CD14-positive monocyte (primary cell): ENCODE measurements around the gene PARD6B. TPM values are rescaled to one million over a fixed set of nuclear protein-coding genes. Genes with fewer than 3 reads are reported as not detected.

Source experiments
- DNase-seq, 3 donors: peaks; one replicate each; pipeline ENCODE4 v3.0.0-alpha.2; 2011 to 2022
- H2AFZ ChIP-seq: 2 replicates; pipeline ENCODE4 v1.6.0; 2012; ENCODE audit warnings: mild to moderate bottlenecking, low read depth, low read length, inconsistent platforms; ENCODE audit not compliant: insufficient read depth, poor library complexity, severe bottlenecking
- H3K27ac ChIP-seq, 2 donors: 1 replicate in 1 of 2; 2 replicates in 1 of 2; pipeline ENCODE4 v1.5.1; 2012 to 2013; ENCODE audit warnings: low read length in 2 of 2, control low read depth in 1 of 2, inconsistent platforms in 1 of 2, low read depth in 1 of 2, mild to moderate bottlenecking in 1 of 2
- H3K27me3 ChIP-seq, 2 donors: one replicate each; pipeline versions ENCODE4 v1.6.0 to v1.6.1; 2011 to 2013; ENCODE audit warnings: low read length in 2 of 2; ENCODE audit not compliant: control insufficient read depth in 2 of 2, insufficient read depth in 2 of 2
- H3K36me3 ChIP-seq, 2 donors: replicated peaks in 1 of 2; 1 replicate in 1 of 2; 2 replicates in 1 of 2; pipeline versions ENCODE4 v1.5.1 to v1.6.1; 2012 to 2013; ENCODE audit warnings: low read length in 2 of 2, control low read depth in 1 of 2, inconsistent platforms in 1 of 2, mild to moderate bottlenecking in 1 of 2; ENCODE audit not compliant: insufficient read depth in 2 of 2, control insufficient read depth in 1 of 2
- H3K4me1 ChIP-seq, 2 donors: 1 replicate in 1 of 2; 2 replicates in 1 of 2; pipeline versions ENCODE4 v1.5.1 to v1.6.1; 2012 to 2013; ENCODE audit warnings: low read length in 2 of 2, control low read depth in 1 of 2, inconsistent platforms in 1 of 2, mild to moderate bottlenecking in 1 of 2, moderate library complexity in 1 of 2; ENCODE audit not compliant: insufficient read depth in 2 of 2, control insufficient read depth in 1 of 2
- H3K4me2 ChIP-seq: replicated peaks from 2 replicates; pipeline ENCODE3; 2012; ENCODE audit warnings: low read length, moderate library complexity, mild to moderate bottlenecking; ENCODE audit not compliant: poor library complexity, severe bottlenecking; ENCODE audit errors: extremely low read depth
- H3K4me3 ChIP-seq, 3 experiments: fragments of 200-600 bp in 1 of 3; sonication (generic) in 1 of 3; replicated peaks in 1 of 3; 1 replicate in 2 of 3; 2 replicates in 1 of 3; pipeline ENCODE4 v1.5.1; 2011 to 2013; ENCODE audit warnings: low read length in 3 of 3, mild to moderate bottlenecking in 3 of 3, control low read depth in 2 of 3, low read depth in 2 of 3, inconsistent platforms in 1 of 3, moderate library complexity in 1 of 3
- H3K79me2 ChIP-seq: 2 replicates; pipeline ENCODE4 v1.6.0; 2012; ENCODE audit warnings: mild to moderate bottlenecking, control low read depth, inconsistent platforms, low read length, moderate library complexity; ENCODE audit not compliant: insufficient read depth
- H3K9ac ChIP-seq: 2 replicates; pipeline ENCODE4 v1.6.0; 2017; ENCODE audit warnings: low read length, mild to moderate bottlenecking; ENCODE audit not compliant: insufficient read depth, poor library complexity, severe bottlenecking
- H3K9me3 ChIP-seq, 2 donors: replicated peaks in 1 of 2; 1 replicate in 1 of 2; 2 replicates in 1 of 2; pipeline versions ENCODE4 v1.5.1 to v1.6.1; 2012 to 2013; ENCODE audit warnings: low read length in 2 of 2, control low read depth in 1 of 2; ENCODE audit not compliant: control insufficient read depth in 1 of 2, insufficient read depth in 1 of 2
- H4K20me1 ChIP-seq: 2 replicates; pipeline ENCODE4 v1.6.0; 2012; ENCODE audit warnings: mild to moderate bottlenecking, low read length, control low read depth, moderate library complexity; ENCODE audit not compliant: insufficient read depth
- H3K27ac Mint-ChIP-seq, 7 donors: one replicate each; pipeline ENCODE4 v1.8.0; 2020; ENCODE audit warnings: mild to moderate bottlenecking in 7 of 7, mixed read lengths in 7 of 7, moderate library complexity in 6 of 7, inconsistent platforms in 2 of 7
- H3K27me3 Mint-ChIP-seq, 3 donors: one replicate each; pipeline ENCODE4 v1.8.0; 2021 to 2022; ENCODE audit warnings: low read depth in 3 of 3, mild to moderate bottlenecking in 3 of 3, mixed read lengths in 3 of 3, moderate library complexity in 3 of 3, inconsistent platforms in 1 of 3
- H3K36me3 Mint-ChIP-seq, 2 donors: one replicate each; pipeline ENCODE4 v1.8.0; 2020; ENCODE audit warnings: mixed read lengths in 2 of 2, inconsistent platforms in 1 of 2, mild to moderate bottlenecking in 1 of 2
- H3K4me1 Mint-ChIP-seq: one replicate; pipeline ENCODE4 v1.8.0; 2020; ENCODE audit warnings: mild to moderate bottlenecking, mixed read lengths
- H3K4me3 Mint-ChIP-seq, 2 donors: one replicate each; pipeline ENCODE4 v1.8.0; 2020; ENCODE audit warnings: mild to moderate bottlenecking in 2 of 2, mixed read lengths in 2 of 2, moderate library complexity in 1 of 2
- H3K9me3 Mint-ChIP-seq, 7 donors: one replicate each; pipeline ENCODE4 v1.8.0; 2020 to 2022; ENCODE audit warnings: mixed read lengths in 7 of 7, mild to moderate bottlenecking in 6 of 7, moderate library complexity in 6 of 7, inconsistent platforms in 2 of 7
- WGBS: methylation state at CpG from one replicate; pipeline ENCODE4 v1.1.5; 2013; ENCODE audit warnings: missing lambda C conversion rate; ENCODE audit not compliant: insufficient coverage; 5-methylcytosine and 5-hydroxymethylcytosine counted together
- intact Hi-C, 2 donors: fragments of 100-400 bp; cut with micrococcal nuclease; formaldehyde crosslinking; loops; one replicate each; pipeline versions ENCODE4 v1.15.0 to v1.15.1; 2023
- polyA plus RNA-seq, 3 donors: library from polyadenylated mRNA; depleted of rRNA in 1 of 3; unstranded in 2 of 3; stranded (reverse) in 1 of 3; fragments of 300-500 nt in 2 of 3; fragments of >200 nt in 1 of 3; fragmentation: Illumina TruSeq in 2 of 3; gene quantifications; 1 replicate in 2 of 3; 2 replicates in 1 of 3; pipeline ENCODE4 v1.2.3, GENCODE V29; 2012 to 2021
- TF ChIP-seq, protein P1 (sequence below): fragments of 200-600 bp; IDR thresholded peaks from one replicate; pipeline ENCODE4 v1.8.0; 2022; ENCODE audit warnings: antibody characterized with exemption, mild to moderate bottlenecking

Gene PARD6B
- polyA plus RNA-seq, 3 donors, result 0.04 to 0.13 (median 0.13) TPM

DNA sequence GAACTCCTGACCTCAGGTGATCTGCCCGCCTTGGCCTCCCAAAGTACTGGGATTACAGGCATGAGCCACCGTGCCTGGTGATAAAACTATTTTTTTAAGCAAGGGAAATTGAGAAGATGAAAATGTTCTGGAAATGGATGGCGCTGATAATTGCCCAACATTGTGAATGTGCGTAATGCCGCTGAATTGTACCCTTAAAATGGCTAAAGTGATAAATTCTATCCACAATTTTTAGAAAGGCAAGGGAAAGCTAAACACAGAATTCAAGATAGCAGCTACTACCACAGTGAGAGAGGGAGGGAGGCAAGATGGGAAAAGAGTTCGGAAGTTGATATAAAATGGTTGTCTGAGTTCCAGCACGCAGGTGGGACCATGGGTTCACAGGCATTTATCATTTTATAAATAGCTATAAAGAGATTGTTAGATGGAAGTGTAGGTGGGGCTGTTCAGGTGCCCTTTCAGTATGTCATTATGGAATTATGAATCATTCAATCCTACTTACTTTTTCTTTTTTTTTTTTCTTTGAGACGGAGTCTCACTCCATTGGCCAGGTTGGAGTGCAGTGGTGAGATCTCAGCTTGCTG, 48.3 kb upstream of the PARD6B start:
- peaks cover 5 to 9% (median 8%) of the 10 kb centered on the region in 3 donors for H3K27me3 Mint-ChIP-seq
- Histone ChIP-seq H3K27me3 (no peaks in the 10 kb centered on the region), H3K4me2 (no peak overlapping the region), H3K9ac (no peak overlapping the region), H2AFZ (no peak overlapping the region), H4K20me1 (no peaks in the 10 kb centered on the region), H3K27ac (no peak overlapping the region), H3K9me3 (no peaks in the 10 kb centered on the region), H3K36me3 (no peaks in the 10 kb centered on the region), H3K4me3 (no peak overlapping the region), H3K4me1 (no peaks in the 10 kb centered on the region), H3K79me2 (no peaks in the 10 kb centered on the region)
- peaks cover 0 to 6% (median 0%) of the 10 kb centered on the region in 7 donors for H3K9me3 Mint-ChIP-seq
- no peak for DNase-seq
- no CpG with 5 or more reads among the region's 8 CpGs for WGBS
- H3K4me1 Mint-ChIP-seq, result no peaks in the 10 kb centered on the region
- no peak overlapping the region for H3K4me3 Mint-ChIP-seq
- TF ChIP-seq, protein P1, sequence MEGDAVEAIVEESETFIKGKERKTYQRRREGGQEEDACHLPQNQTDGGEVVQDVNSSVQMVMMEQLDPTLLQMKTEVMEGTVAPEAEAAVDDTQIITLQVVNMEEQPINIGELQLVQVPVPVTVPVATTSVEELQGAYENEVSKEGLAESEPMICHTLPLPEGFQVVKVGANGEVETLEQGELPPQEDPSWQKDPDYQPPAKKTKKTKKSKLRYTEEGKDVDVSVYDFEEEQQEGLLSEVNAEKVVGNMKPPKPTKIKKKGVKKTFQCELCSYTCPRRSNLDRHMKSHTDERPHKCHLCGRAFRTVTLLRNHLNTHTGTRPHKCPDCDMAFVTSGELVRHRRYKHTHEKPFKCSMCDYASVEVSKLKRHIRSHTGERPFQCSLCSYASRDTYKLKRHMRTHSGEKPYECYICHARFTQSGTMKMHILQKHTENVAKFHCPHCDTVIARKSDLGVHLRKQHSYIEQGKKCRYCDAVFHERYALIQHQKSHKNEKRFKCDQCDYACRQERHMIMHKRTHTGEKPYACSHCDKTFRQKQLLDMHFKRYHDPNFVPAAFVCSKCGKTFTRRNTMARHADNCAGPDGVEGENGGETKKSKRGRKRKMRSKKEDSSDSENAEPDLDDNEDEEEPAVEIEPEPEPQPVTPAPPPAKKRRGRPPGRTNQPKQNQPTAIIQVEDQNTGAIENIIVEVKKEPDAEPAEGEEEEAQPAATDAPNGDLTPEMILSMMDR, result no peak
- intact Hi-C loops, result no loop called here
- H3K36me3 Mint-ChIP-seq, result no peaks in the 10 kb centered on the region
- H3K27ac Mint-ChIP-seq, result no peak overlapping the region

DNA sequence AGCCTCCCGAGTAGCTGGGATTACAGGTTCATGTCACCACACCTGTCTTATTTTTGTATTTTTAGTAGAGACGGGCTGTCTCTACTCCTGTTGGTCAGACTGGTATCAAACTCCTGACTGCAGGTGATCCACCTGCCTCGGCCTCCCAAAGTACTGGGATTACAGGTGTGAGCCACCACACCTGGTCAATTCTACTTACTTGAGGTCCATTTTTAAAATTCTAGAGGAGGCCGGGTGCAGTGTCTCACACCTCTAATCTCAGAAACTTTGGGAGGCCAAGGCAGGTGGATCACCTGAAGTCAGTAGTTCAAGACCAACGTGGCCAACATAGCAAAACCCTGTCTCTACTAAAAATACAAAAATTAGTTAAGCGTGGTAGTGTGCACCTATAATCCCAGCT, 47.8 kb upstream of the PARD6B start:
- no peak overlapping the region for H3K4me3 ChIP-seq
- H3K27me3 ChIP-seq, result peaks cover 0 to under 1% of the 10 kb centered on the region in 2 donors
- no peak overlapping the region for H3K9ac ChIP-seq
- no peak overlapping the region for H3K4me3 Mint-ChIP-seq
- H4K20me1 ChIP-seq, result no peaks in the 10 kb centered on the region
- H3K9me3 ChIP-seq, result no peaks in the 10 kb centered on the region
- no peak overlapping the region for H3K4me2 ChIP-seq
- peaks cover 9 to 13% (median 9%) of the 10 kb centered on the region in 3 donors for H3K27me3 Mint-ChIP-seq
- H3K4me1 Mint-ChIP-seq, result no peaks in the 10 kb centered on the region
- H3K27ac Mint-ChIP-seq, result no peak overlapping the region
- TF ChIP-seq, protein P1, result no peak
- no peak overlapping the region for H3K27ac ChIP-seq
- H3K36me3 ChIP-seq, result no peaks in the 10 kb centered on the region
- no peak overlapping the region for H2AFZ ChIP-seq
- WGBS, result 91% methylated on average over 6 of the region's 6 CpGs
- DNase-seq, result no peak
- no peaks in the 10 kb centered on the region for H3K79me2 ChIP-seq
- no peaks in the 10 kb centered on the region for H3K4me1 ChIP-seq
- H3K9me3 Mint-ChIP-seq, result peaks cover 0 to 6% (median 0%) of the 10 kb centered on the region in 7 donors
- intact Hi-C loops, result no loop called here
- no peaks in the 10 kb centered on the region for H3K36me3 Mint-ChIP-seq
